A549 (cell line): ENCODE results near the gene STMN3. TPM values are rescaled to one million over a fixed set of nuclear protein-coding genes. Genes with fewer than 3 reads are reported as not detected.

Experiments used
- ATAC-seq, 2 experiments: fragments of 200-7000 bp in 1 of 2; fragments of >200 bp in 1 of 2; cut with Nextera tagmentation in 1 of 2; cut with Tn5 transposase in 1 of 2; 3 replicates each; pipeline versions ENCODE4 v1.8.0 to v1.9.1; 2018 to 2020; ENCODE audit warnings: mild to moderate bottlenecking in 1 of 2, moderate library complexity in 1 of 2
- CTCF ChIA-PET: fragments of 300-600 bp; sonication (Branson Sonifier 250); formaldehyde crosslinking; extraction: SDS; loops from one replicate; lab custom pipeline; 2021; ENCODE audit warnings: antibody characterized with exemption, inconsistent platforms; lab: Yijun Ruan, JAX
- POLR2A ChIA-PET: fragments of 350-600 bp; formaldehyde crosslinking; extraction: SDS; loops from one replicate; lab custom pipeline; 2021; ENCODE audit warnings: antibody characterized with exemption, inconsistent platforms; lab: Yijun Ruan, JAX
- DNase-seq, 2 experiments: peaks; one replicate each; pipeline versions ENCODE4 v3.0.0 to v3.0.0-alpha.2; 2011 to 2016; ENCODE audit warnings: low read depth in 1 of 2, low spot score in 1 of 2
- FAIRE-seq: peaks from 2 replicates; lab custom pipeline; 2011; peaks lifted over from hg19 to GRCh38; lab: Jason Lieb, UNC
- H3K27ac ChIP-seq, 2 experiments: fragments of >200 bp; sonication (Bioruptor Twin); formaldehyde crosslinking; 3 replicates each; pipeline ENCODE4 v1.5.1; 2016 to 2017
- H3K4me1 ChIP-seq: fragments of >200 bp; sonication (Bioruptor Twin); formaldehyde crosslinking; 3 replicates; pipeline ENCODE4 v1.6.1; 2016
- H3K4me2 ChIP-seq: fragments of >200 bp; sonication (Bioruptor Twin); formaldehyde crosslinking; 3 replicates; pipeline ENCODE4 v1.6.1; 2016
- H3K4me3 ChIP-seq: fragments of >200 bp; sonication (Bioruptor Twin); formaldehyde crosslinking; 3 replicates; pipeline ENCODE4 v1.5.1; 2016
- H3K9me3 ChIP-seq: fragments of >200 bp; sonication (Bioruptor Twin); formaldehyde crosslinking; 3 replicates; pipeline ENCODE4 v1.6.1; 2016
- ATOH8 ChIP-seq: fragments of 250-450 bp; sonication (Bioruptor Pico); IDR thresholded peaks from 2 replicates; pipeline ENCODE4 v1.5.0; 2020; ENCODE audit warnings: low read depth, mild to moderate bottlenecking, moderate library complexity
- BCL3 ChIP-seq: fragments of >200 bp; sonication (Bioruptor Twin); formaldehyde crosslinking; IDR thresholded peaks from 3 replicates; pipeline ENCODE4 v1.6.1; 2016
- CBX2 ChIP-seq: fragments of 200-600 bp; sonication (generic); IDR thresholded peaks from 2 replicates; pipeline ENCODE4 v1.6.1; 2016; ENCODE audit warnings: low read depth, mild to moderate bottlenecking, borderline replicate concordance
- CHD2 ChIP-seq: fragments of 150-350 bp; IDR thresholded peaks from 2 replicates; pipeline ENCODE4 v1.6.1; 2014; ENCODE audit warnings: low read length; ENCODE audit not compliant: partially characterized antibody
- CHD4 ChIP-seq: fragments of 200-600 bp; sonication (generic); IDR thresholded peaks from 2 replicates; pipeline ENCODE4 v1.6.1; 2016; ENCODE audit warnings: antibody characterized with exemption, mild to moderate bottlenecking, borderline replicate concordance
- EHF ChIP-seq: fragments of 250-450 bp; sonication (Bioruptor Pico); IDR thresholded peaks from 2 replicates; pipeline ENCODE4 v1.5.0; 2020; ENCODE audit warnings: mild to moderate bottlenecking
- ELK1 ChIP-seq: fragments of 150-350 bp; IDR thresholded peaks from 2 replicates; pipeline ENCODE4 v1.6.1; 2014; ENCODE audit warnings: low read depth, mild to moderate bottlenecking, low read length
- ESRRA ChIP-seq: fragments of 150-350 bp; IDR thresholded peaks from 2 replicates; pipeline ENCODE4 v1.6.1; 2014; ENCODE audit warnings: mild to moderate bottlenecking, low read length, borderline replicate concordance
- HOXB5 ChIP-seq: fragments of 250-450 bp; sonication (Bioruptor Pico); IDR thresholded peaks from 2 replicates; pipeline ENCODE4 v1.5.0; 2020; ENCODE audit warnings: mild to moderate bottlenecking, moderate library complexity
- JUN ChIP-seq, 2 experiments: fragments of >200 bp; sonication (Bioruptor Twin); formaldehyde crosslinking; IDR thresholded peaks; 2 replicates in 1 of 2; 3 replicates in 1 of 2; pipeline ENCODE4 v1.6.1; 2016 to 2017
- KDM5A ChIP-seq: fragments of 200-600 bp; sonication (generic); IDR thresholded peaks from 2 replicates; pipeline ENCODE4 v1.6.1; 2016; ENCODE audit warnings: antibody characterized with exemption, mild to moderate bottlenecking
- MAFK ChIP-seq: fragments of 450-650 bp; IDR thresholded peaks from 2 replicates; pipeline ENCODE4 v1.6.1; 2014; ENCODE audit not compliant: partially characterized antibody
- MYC ChIP-seq: IDR thresholded peaks from 2 replicates; pipeline ENCODE4 v1.6.1; 2012; ENCODE audit warnings: mild to moderate bottlenecking, inconsistent platforms, low read length, improper control_type of control experiment, borderline replicate concordance
- NFE2L2 ChIP-seq: fragments of 150-350 bp; conservative IDR thresholded peaks from 2 replicates; pipeline ENCODE4 v1.6.1; 2014; ENCODE audit warnings: low read length
- NR3C1 ChIP-seq: fragments of >200 bp; sonication (Bioruptor Twin); formaldehyde crosslinking; IDR thresholded peaks from 3 replicates; pipeline ENCODE4 v1.6.1; 2017
- POLR2A ChIP-seq: IDR thresholded peaks from 2 replicates; pipeline ENCODE4 v1.6.1; 2012; ENCODE audit warnings: mild to moderate bottlenecking, low read length
- RAD21 ChIP-seq, 2 experiments: fragments of >200 bp in 1 of 2; sonication (Bioruptor Twin) in 1 of 2; formaldehyde crosslinking in 1 of 2; IDR thresholded peaks in 1 of 2; conservative IDR thresholded peaks in 1 of 2; 2 replicates in 1 of 2; 3 replicates in 1 of 2; pipeline ENCODE4 v1.6.1; 2012 to 2018; ENCODE audit warnings: inconsistent platforms in 1 of 2
- RCOR1 ChIP-seq: fragments of 150-350 bp; IDR thresholded peaks from 2 replicates; pipeline ENCODE4 v1.6.1; 2014; ENCODE audit warnings: antibody characterized with exemption, low read length, low read depth
- RFX5 ChIP-seq: fragments of 450-650 bp; IDR thresholded peaks from 2 replicates; pipeline ENCODE4 v1.7.1; 2014; ENCODE audit warnings: antibody characterized with exemption, mild to moderate bottlenecking, moderate library complexity
- SREBF2 ChIP-seq: fragments of 450-650 bp; IDR thresholded peaks from 2 replicates; pipeline ENCODE4 v1.6.1; 2014; ENCODE audit warnings: mild to moderate bottlenecking, moderate library complexity
- TFCP2L1 ChIP-seq: fragments of 250-450 bp; sonication (Bioruptor Pico); IDR thresholded peaks from 2 replicates; pipeline ENCODE4 v1.5.0; 2021; ENCODE audit warnings: mild to moderate bottlenecking
- TP53 ChIP-seq: fragments of 250-450 bp; sonication (Bioruptor Pico); IDR thresholded peaks from 2 replicates; pipeline ENCODE4 v1.5.0; 2021; ENCODE audit warnings: mild to moderate bottlenecking, moderate library complexity
- USF2 ChIP-seq: fragments of 450-650 bp; IDR thresholded peaks from 2 replicates; pipeline ENCODE4 v1.6.1; 2014; ENCODE audit warnings: antibody characterized with exemption
- ZC3H11A ChIP-seq: fragments of 450-650 bp; IDR thresholded peaks from 2 replicates; pipeline ENCODE4 v1.6.1; 2014; ENCODE audit warnings: antibody characterized with exemption, mild to moderate bottlenecking
- ZNF302 ChIP-seq: fragments of 250-450 bp; sonication (Bioruptor Pico); IDR thresholded peaks from 2 replicates; pipeline ENCODE4 v1.9.0; 2021; ENCODE audit warnings: inconsistent platforms, mild to moderate bottlenecking, moderate library complexity
- ZSCAN20 ChIP-seq: fragments of 250-450 bp; sonication (Bioruptor Pico); IDR thresholded peaks from 2 replicates; pipeline ENCODE4 v1.8.0; 2022; ENCODE audit warnings: mild to moderate bottlenecking, moderate library complexity
- WGBS: methylation state at CpG from one replicate; pipeline ENCODE4 v1.1.6; 2017; ENCODE audit errors: missing lambda C conversion rate; 5-methylcytosine and 5-hydroxymethylcytosine counted together
- polyA plus RNA-seq, 4 experiments: library from polyadenylated mRNA; depleted of rRNA in 3 of 4; stranded (reverse); fragments of >200 nt; fragmentation: RNase III in 1 of 4; extraction: RNeasy Plus Mini Kit Qiagen cat#74134 plus additional on column Dnase treatment in 1 of 4; gene quantifications; 2 replicates in 3 of 4; 3 replicates in 1 of 4; pipeline ENCODE4 v1.2.3, GENCODE V29; 2011 to 2017

STMN3 gene
- polyA plus RNA-seq, 2 of the 4 experiments (the other 2 are of a cell fraction) = 2.8 to 3.2 TPM

GRCh38 chr20:63640086-63640485 is 13.1 kb downstream of the STMN3 start (continued):
- TF ChIP-seq TP53 (CRISPR knock-in tag) = no peak
- TF ChIP-seq RAD21 (conservative IDR thresholded peaks at IDR 0.05 in 1 of 2, IDR thresholded peaks at IDR 0.05 in 1 of 2) = no peak
- TF ChIP-seq RFX5 = no peak
- TF ChIP-seq, all 56 proteins: peak for 0

- Histone ChIP-seq H3K4me3 (no peak overlapping the region), H3K4me1 (peaks cover 9% of the 10 kb centered on the region; the same call in 2 of the 3 replicates), H3K9me3 (no peaks in the 10 kb centered on the region), H3K27ac (no peak overlapping the region), H3K4me2 (no peak overlapping the region)
- WGBS = 74% methylated on average over 15 of the region's 15 CpGs
- no peak for FAIRE-seq
- ChIA-PET CTCF (no interaction called here), POLR2A (no interaction called here)
- no peak for DNase-seq
- no peak for ATAC-seq
- TF ChIP-seq MYC (no peak), ATOH8 (CRISPR knock-in tag) (no peak), CHD2 (no peak), ESRRA (no peak), NR3C1 (no peak), CBX2 (no peak)
Measured at GRCh38 chr20:63639093-63639975, 13.9 kb downstream of the STMN3 start.

GRCh38 chr20:63636752-63637628 is 16.2 kb downstream of the STMN3 start:
- WGBS = 73% methylated on average over 18 of the region's 19 CpGs

GRCh38 chr20:63635431-63636141 is 17.6 kb downstream of the STMN3 start:
- no peak overlapping the region for H3K4me3 ChIP-seq
- CTCF ChIA-PET = interaction anchor here (1.9 kb wide), 1 partner anchor 98 kb away, joined by 4 read pairs; the partner anchor contains the start of gene PTK6
- 80% methylated on average over 15 of the region's 15 CpGs for WGBS
- DNase-seq = no peak
- H3K4me2 ChIP-seq = no peak overlapping the region
- no peak for ATAC-seq
- TF ChIP-seq KDM5A = no peak
- no peak for TF ChIP-seq NR3C1
- TF ChIP-seq ELK1 = no peak
- no peak for TF ChIP-seq HOXB5 (CRISPR knock-in tag)
- no peak for TF ChIP-seq EHF (CRISPR knock-in tag)
- no peak for TF ChIP-seq POLR2A
- TF ChIP-seq CHD4 = no peak
- no peak for TF ChIP-seq TP53 (CRISPR knock-in tag)
- TF ChIP-seq USF2 = no peak
- no peak for TF ChIP-seq BCL3
- H3K27ac ChIP-seq = no peak overlapping the region
- H3K9me3 ChIP-seq = no peaks in the 10 kb centered on the region
- POLR2A ChIA-PET = interaction anchor here (1.3 kb wide), 1 partner anchor 9 kb away, joined by 3 read pairs; the partner anchor contains the start of gene GMEB2
- no peak for FAIRE-seq
- H3K4me1 ChIP-seq = no peaks in the 10 kb centered on the region

More at GRCh38 chr20:63636752-63637628, 16.2 kb downstream of the STMN3 start:
- TF ChIP-seq HOXB5 (CRISPR knock-in tag) = no peak
- no peak for TF ChIP-seq ZC3H11A
- no peak for TF ChIP-seq JUN (IDR thresholded peaks at IDR 0.05)
- TF ChIP-seq KDM5A = no peak
- no peak for TF ChIP-seq ZNF302 (CRISPR knock-in tag)
- no peak for TF ChIP-seq SREBF2
- no peak for TF ChIP-seq ESRRA
- no peak for TF ChIP-seq TFCP2L1 (CRISPR knock-in tag)
- TF ChIP-seq CBX2 = no peak
- TF ChIP-seq ZSCAN20 (CRISPR knock-in tag) = no peak
- no peak for TF ChIP-seq MAFK
- no peak for TF ChIP-seq RCOR1
- no peak for TF ChIP-seq NFE2L2
- TF ChIP-seq RFX5 = no peak
- no peak overlapping the region for H3K27ac ChIP-seq
- no peak overlapping the region for H3K4me3 ChIP-seq
- no peaks in the 10 kb centered on the region for H3K9me3 ChIP-seq
- no peak overlapping the region for H3K4me2 ChIP-seq
- ATAC-seq (no peak), DNase-seq (no peak), FAIRE-seq (no peak)
- peaks cover 3% of the 10 kb centered on the region; the same call in 1 of the 3 replicates for H3K4me1 ChIP-seq
- ChIA-PET POLR2A (no interaction called here), CTCF (interaction anchor here (0.8 kb wide), 1 partner anchor 16 kb away, joined by 4 read pairs; no protein-coding TSS in a partner anchor)
